OCI-LY1 (cell line): ENCODE measurements around the gene MYO19.

ENCODE experiments used
- H2AFZ ChIP-seq: fragments of 200-600 bp; sonication (generic), shearing (Covaris generic); 2 replicates; pipeline ENCODE4 v1.6.0; 2014; ENCODE audit warnings: antibody characterized with exemption, mild to moderate bottlenecking, low read length
- H3F3A ChIP-seq: fragments of 200-600 bp; sonication (generic), shearing (Covaris generic); 2 replicates; pipeline ENCODE4 v1.6.0; 2014; ENCODE audit warnings: mild to moderate bottlenecking, antibody characterized with exemption, low read length, moderate library complexity; ENCODE audit not compliant: insufficient read depth
- H3K27ac ChIP-seq: fragments of 200-600 bp; sonication (generic); 2 replicates; pipeline ENCODE4 v1.5.1; 2014; ENCODE audit warnings: low read length, mixed run types, mild to moderate bottlenecking, low read depth; ENCODE audit not compliant: poor library complexity, severe bottlenecking
- H3K27me3 ChIP-seq: fragments of 200-600 bp; sonication (generic); 2 replicates; pipeline ENCODE4 v1.6.0; 2014; ENCODE audit warnings: antibody characterized with exemption, mild to moderate bottlenecking, low read length, moderate library complexity; ENCODE audit not compliant: insufficient read depth
- H3K36me3 ChIP-seq: fragments of 200-600 bp; sonication (generic); 2 replicates; pipeline ENCODE4 v1.6.1; 2014; ENCODE audit warnings: mild to moderate bottlenecking, antibody characterized with exemption, low read length, moderate library complexity, mixed read lengths; ENCODE audit not compliant: insufficient read depth
- H3K4me1 ChIP-seq: fragments of 200-600 bp; sonication (generic); 2 replicates; pipeline ENCODE4 v1.5.1; 2014; ENCODE audit warnings: mild to moderate bottlenecking, low read length, moderate library complexity; ENCODE audit not compliant: insufficient read depth, severe bottlenecking
- H3K4me2 ChIP-seq: fragments of 200-600 bp; sonication (generic), shearing (Covaris generic); 2 replicates; pipeline ENCODE4 v1.6.1; 2014; ENCODE audit warnings: low read length
- H3K4me3 ChIP-seq: fragments of 200-600 bp; sonication (generic); 2 replicates; pipeline ENCODE4 v1.5.1; 2014; ENCODE audit warnings: low read length, low read depth, mild to moderate bottlenecking, mixed read lengths; ENCODE audit not compliant: poor library complexity, severe bottlenecking
- H3K79me2 ChIP-seq: fragments of 200-600 bp; shearing (Covaris generic); 2 replicates; pipeline ENCODE4 v1.6.1; 2016; ENCODE audit warnings: mixed run types, low read length, mixed read lengths; ENCODE audit not compliant: insufficient read depth
- H3K9ac ChIP-seq: fragments of 200-600 bp; sonication (generic), shearing (Covaris generic); 2 replicates; pipeline ENCODE4 v1.6.1; 2014; ENCODE audit warnings: mild to moderate bottlenecking, low read length, mixed read lengths
- H3K9me2 ChIP-seq: fragments of 200-600 bp; sonication (generic), shearing (Covaris generic); 2 replicates; pipeline ENCODE4 v1.6.1; 2014; ENCODE audit warnings: low read depth, mild to moderate bottlenecking, low read length, mixed read lengths
- H3K9me3 ChIP-seq: fragments of 200-600 bp; shearing (Covaris generic); 2 replicates; pipeline ENCODE4 v1.6.1; 2014; ENCODE audit warnings: low read length, mixed read lengths
- H4K20me1 ChIP-seq: fragments of 200-600 bp; sonication (generic), shearing (Covaris generic); 2 replicates; pipeline ENCODE4 v1.6.0; 2016; ENCODE audit warnings: mild to moderate bottlenecking, low read length; ENCODE audit not compliant: insufficient read depth
- CTCF ChIP-seq: fragments of 200-600 bp; sonication (generic), shearing (Covaris generic); IDR thresholded peaks from 2 replicates; pipeline ENCODE4 v1.5.1; 2017; ENCODE audit warnings: mild to moderate bottlenecking, antibody characterized with exemption, low read length, moderate library complexity, mixed read lengths
- EZH2 ChIP-seq: fragments of 200-600 bp; sonication (generic), shearing (Covaris generic); IDR thresholded peaks from 2 replicates; pipeline ENCODE4 v1.8.0; 2017; ENCODE audit warnings: borderline replicate concordance, mixed run types, mild to moderate bottlenecking, antibody characterized with exemption, low read length, moderate library complexity, mixed read lengths

Gene MYO19

GRCh38 chr17:36524428-36524876 is 10.2 kb downstream of the MYO19 start:
- H4K20me1 ChIP-seq: no peaks in the 10 kb centered on the region
- TF ChIP-seq EZH2: no peak
- TF ChIP-seq CTCF: no peak
- H3K9ac ChIP-seq: no peak overlapping the region
- H3K27me3 ChIP-seq: no peaks in the 10 kb centered on the region
- H3K27ac ChIP-seq: no peak overlapping the region
- H3K4me1 ChIP-seq: no peaks in the 10 kb centered on the region
- H3K36me3 ChIP-seq: peaks cover 83% of the 10 kb centered on the region
- H3K79me2 ChIP-seq: no peaks in the 10 kb centered on the region
- no peaks in the 10 kb centered on the region for H3K9me3 ChIP-seq
- no peak overlapping the region for H2AFZ ChIP-seq
- no peaks in the 10 kb centered on the region for H3F3A ChIP-seq
- no peak overlapping the region for H3K4me2 ChIP-seq
- no peak overlapping the region for H3K4me3 ChIP-seq
- H3K9me2 ChIP-seq: no peaks in the 10 kb centered on the region

GRCh38 chr17:36523113-36523512 is 11.6 kb downstream of the MYO19 start:
- Histone ChIP-seq H4K20me1 (no peaks in the 10 kb centered on the region), H3K4me3 (no peak overlapping the region), H3K27me3 (no peaks in the 10 kb centered on the region), H3K4me1 (peaks cover 8% of the 10 kb centered on the region), H3K4me2 (no peak overlapping the region), H3K27ac (no peak overlapping the region), H3K36me3 (peaks cover 77% of the 10 kb centered on the region), H3F3A (no peaks in the 10 kb centered on the region), H3K9me2 (no peaks in the 10 kb centered on the region), H3K79me2 (no peaks in the 10 kb centered on the region), H2AFZ (no peak overlapping the region), H3K9me3 (no peaks in the 10 kb centered on the region), H3K9ac (no peak overlapping the region)
- no peak for TF ChIP-seq EZH2
- TF ChIP-seq CTCF: no peak

GRCh38 chr17:36515837-36516236 is 18.8 kb downstream of the MYO19 start:
- H3K36me3 ChIP-seq: peaks cover 74% of the 10 kb centered on the region
- H3K27me3 ChIP-seq: no peaks in the 10 kb centered on the region
- no peak overlapping the region for H3K4me3 ChIP-seq
- no peak for TF ChIP-seq EZH2
- peaks cover 8% of the 10 kb centered on the region for H3K4me1 ChIP-seq
- H3K9ac ChIP-seq: no peak overlapping the region
- no peaks in the 10 kb centered on the region for H4K20me1 ChIP-seq
- no peak overlapping the region for H3K27ac ChIP-seq
- H3K79me2 ChIP-seq: no peaks in the 10 kb centered on the region
- no peak overlapping the region for H2AFZ ChIP-seq
- H3F3A ChIP-seq: no peaks in the 10 kb centered on the region
- H3K9me2 ChIP-seq: no peaks in the 10 kb centered on the region
- H3K9me3 ChIP-seq: no peaks in the 10 kb centered on the region
- no peak overlapping the region for H3K4me2 ChIP-seq

GRCh38 chr17:36514856-36515255 is 19.8 kb downstream of the MYO19 start:
- TF ChIP-seq EZH2: no peak
- no peak for TF ChIP-seq CTCF
- Histone ChIP-seq H4K20me1 (no peaks in the 10 kb centered on the region), H3K36me3 (peaks cover 65% of the 10 kb centered on the region; the same call in 1 of the 2 replicates)

More at GRCh38 chr17:36514856-36515255, 19.8 kb downstream of the MYO19 start:
- H3F3A ChIP-seq: no peaks in the 10 kb centered on the region
- no peaks in the 10 kb centered on the region for H3K27me3 ChIP-seq
- no peak overlapping the region for H3K4me3 ChIP-seq
- H3K27ac ChIP-seq: no peak overlapping the region
- no peaks in the 10 kb centered on the region for H3K79me2 ChIP-seq
- no peak overlapping the region for H3K4me2 ChIP-seq
- H3K4me1 ChIP-seq: peaks cover 8% of the 10 kb centered on the region
- H3K9me3 ChIP-seq: no peaks in the 10 kb centered on the region
- no peaks in the 10 kb centered on the region for H3K9me2 ChIP-seq
- H3K9ac ChIP-seq: no peak overlapping the region
- H2AFZ ChIP-seq: no peak overlapping the region
